Right atrium auricular region (tissue), 2 donors: ENCODE measurements around the gene COL4A4. TPM values are rescaled to one million over a fixed set of nuclear protein-coding genes. Genes with fewer than 3 reads are reported as not detected.

Source experiments
- DNase-seq: peaks from one replicate; pipeline ENCODE4 v3.0.0-alpha.2; 2019; ENCODE audit warnings: low spot score
- H3K27ac ChIP-seq, 2 donors: fragments of 200-600 bp; sonication (generic); 1 replicate in 1 of 2; 2 replicates in 1 of 2; pipeline ENCODE4 v1.5.1; 2016 to 2019
- H3K27me3 ChIP-seq, 2 donors: fragments of 200-600 bp; sonication (generic); one replicate each; pipeline versions ENCODE4 v1.5.1 to v1.6.0; 2017 to 2019
- H3K36me3 ChIP-seq: fragments of 200-600 bp; sonication (generic); one replicate; pipeline ENCODE4 v1.5.1; 2016
- H3K4me1 ChIP-seq, 2 donors: fragments of 200-600 bp; sonication (generic); one replicate each; pipeline versions ENCODE4 v1.5.1 to v1.6.0; 2017 to 2019
- H3K4me3 ChIP-seq, 2 donors: fragments of 200-600 bp; sonication (generic); 1 replicate in 1 of 2; 2 replicates in 1 of 2; pipeline ENCODE4 v1.5.1; 2017 to 2019; ENCODE audit warnings: mild to moderate bottlenecking in 1 of 2, moderate library complexity in 1 of 2
- H3K9me3 ChIP-seq, 2 donors: fragments of 200-600 bp; sonication (generic); one replicate each; pipeline ENCODE4 v1.5.1; 2019
- total RNA-seq, 2 donors: library from RNA; depleted of rRNA; stranded (reverse); fragments of >200 nt; gene quantifications; one replicate each; pipeline ENCODE4 v1.1.0, GENCODE V29; 2016
- TF ChIP-seq, protein P1 (sequence below), 2 donors: fragments of 200-600 bp; sonication (generic); IDR thresholded peaks; one replicate each; pipeline ENCODE4 v1.5.1; 2019; ENCODE audit warnings: antibody characterized with exemption in 2 of 2

COL4A4 gene
- total RNA-seq, 2 donors from 2014 or later, result 3.8 to 10.0 TPM

DNA sequence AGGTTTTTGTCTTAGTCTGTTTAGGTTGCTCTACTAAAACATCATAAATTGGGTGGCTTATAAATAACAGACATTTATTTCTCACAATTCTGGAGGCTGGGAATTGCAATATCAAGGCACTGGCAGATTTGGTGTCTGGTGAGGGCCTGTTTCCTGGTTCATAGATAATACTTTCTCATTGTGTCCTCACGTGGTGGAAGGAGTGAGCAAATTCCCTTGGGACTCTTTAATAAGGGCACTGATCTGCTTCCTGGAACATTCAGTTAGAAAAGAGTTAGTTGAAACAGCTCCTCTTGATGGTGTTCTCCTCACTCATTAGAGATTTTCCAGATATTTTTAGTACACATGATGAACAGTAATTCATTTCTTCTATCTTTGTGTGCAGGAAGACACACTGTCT is 22.7 kb upstream of the COL4A4 start:
- H3K36me3 ChIP-seq, result no peaks in the 10 kb centered on the region
- no peak for DNase-seq
- H3K4me3 ChIP-seq, result no peak overlapping the region
- H3K27ac ChIP-seq, result no peak overlapping the region
- H3K4me1 ChIP-seq, result peaks cover 0 to 21% of the 10 kb centered on the region in 2 donors
- H3K9me3 ChIP-seq, result no peaks in the 10 kb centered on the region
- TF ChIP-seq, protein P1, sequence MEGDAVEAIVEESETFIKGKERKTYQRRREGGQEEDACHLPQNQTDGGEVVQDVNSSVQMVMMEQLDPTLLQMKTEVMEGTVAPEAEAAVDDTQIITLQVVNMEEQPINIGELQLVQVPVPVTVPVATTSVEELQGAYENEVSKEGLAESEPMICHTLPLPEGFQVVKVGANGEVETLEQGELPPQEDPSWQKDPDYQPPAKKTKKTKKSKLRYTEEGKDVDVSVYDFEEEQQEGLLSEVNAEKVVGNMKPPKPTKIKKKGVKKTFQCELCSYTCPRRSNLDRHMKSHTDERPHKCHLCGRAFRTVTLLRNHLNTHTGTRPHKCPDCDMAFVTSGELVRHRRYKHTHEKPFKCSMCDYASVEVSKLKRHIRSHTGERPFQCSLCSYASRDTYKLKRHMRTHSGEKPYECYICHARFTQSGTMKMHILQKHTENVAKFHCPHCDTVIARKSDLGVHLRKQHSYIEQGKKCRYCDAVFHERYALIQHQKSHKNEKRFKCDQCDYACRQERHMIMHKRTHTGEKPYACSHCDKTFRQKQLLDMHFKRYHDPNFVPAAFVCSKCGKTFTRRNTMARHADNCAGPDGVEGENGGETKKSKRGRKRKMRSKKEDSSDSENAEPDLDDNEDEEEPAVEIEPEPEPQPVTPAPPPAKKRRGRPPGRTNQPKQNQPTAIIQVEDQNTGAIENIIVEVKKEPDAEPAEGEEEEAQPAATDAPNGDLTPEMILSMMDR (IDR thresholded peaks at IDR 0.05), result no peak
- no peaks in the 10 kb centered on the region for H3K27me3 ChIP-seq

DNA sequence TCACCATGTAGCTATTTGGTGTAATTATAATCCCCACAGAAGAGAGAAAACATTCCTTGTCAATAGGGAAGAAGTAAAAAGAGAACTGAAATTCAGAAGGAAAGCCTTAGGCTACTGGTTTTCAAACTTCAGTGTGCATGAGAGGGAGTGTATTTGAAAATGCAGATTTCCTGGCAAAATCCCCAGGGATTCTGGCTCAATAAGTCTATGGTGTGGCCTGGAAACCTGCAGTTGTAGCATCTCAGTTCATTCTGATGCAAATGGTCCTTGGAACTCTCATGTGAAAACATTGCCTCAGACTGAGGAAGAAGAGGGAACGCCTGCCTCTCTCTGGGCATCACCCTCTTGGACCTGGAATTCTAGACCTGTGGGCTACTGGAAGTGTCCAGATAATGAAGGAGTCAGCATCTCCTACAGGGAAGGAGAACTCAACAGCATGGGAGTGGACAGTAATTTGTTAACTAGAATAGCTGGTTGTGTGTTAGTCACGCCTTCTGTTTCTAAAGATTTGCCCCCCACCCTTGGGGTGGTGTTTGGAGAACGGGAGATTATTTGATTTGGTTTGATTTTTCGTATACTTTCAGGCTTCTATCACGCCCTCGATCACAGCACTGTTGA is 21.7 kb upstream of the COL4A4 start:
- peaks cover 0 to 21% of the 10 kb centered on the region in 2 donors for H3K4me1 ChIP-seq
- H3K27me3 ChIP-seq, result no peaks in the 10 kb centered on the region
- H3K9me3 ChIP-seq, result no peaks in the 10 kb centered on the region
- H3K4me3 ChIP-seq, result no peak overlapping the region
- no peak overlapping the region for H3K27ac ChIP-seq
- TF ChIP-seq, protein P1 (IDR thresholded peaks at IDR 0.05), result no peak
- no peak for DNase-seq
- no peaks in the 10 kb centered on the region for H3K36me3 ChIP-seq

DNA sequence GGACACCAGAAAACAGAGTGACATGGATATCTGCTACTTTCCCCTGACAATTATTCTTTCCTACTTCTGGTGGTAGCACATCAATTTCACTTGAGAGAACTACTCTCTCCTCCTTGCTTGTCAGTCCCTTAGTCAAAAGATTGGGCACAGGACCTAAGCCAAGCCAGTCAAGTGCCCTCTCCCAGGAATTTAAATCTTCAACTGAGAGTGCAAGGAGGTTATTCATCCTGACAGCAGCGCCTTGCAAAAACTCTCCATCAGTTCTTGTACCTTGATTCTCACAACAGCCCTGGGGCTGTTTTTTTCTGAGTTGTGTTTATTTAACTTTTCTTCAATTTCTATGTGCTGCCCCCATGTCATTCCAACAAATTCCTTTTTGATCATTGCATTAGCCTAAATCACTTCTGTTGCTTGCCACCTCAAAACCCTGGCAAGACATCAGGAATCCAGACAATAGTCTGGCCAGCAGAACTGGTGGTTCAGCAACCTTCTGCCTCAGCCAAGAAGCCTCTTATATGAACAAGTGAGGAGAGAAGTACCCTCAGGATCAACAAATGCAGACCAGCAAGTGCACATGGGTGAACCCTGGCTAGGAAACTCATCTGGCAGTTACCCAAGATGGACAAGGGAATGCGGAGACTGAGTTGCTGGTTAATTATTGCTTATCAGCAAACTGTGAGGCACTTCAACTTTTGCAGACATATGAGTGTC is 19.8 kb upstream of the COL4A4 start:
- Histone ChIP-seq H3K9me3 (no peaks in the 10 kb centered on the region), H3K4me1 (peaks cover 0 to 23% of the 10 kb centered on the region in 2 donors), H3K4me3 (no peak overlapping the region), H3K36me3 (no peaks in the 10 kb centered on the region), H3K27me3 (no peaks in the 10 kb centered on the region), H3K27ac (no peak overlapping the region)
- no peak for DNase-seq
- TF ChIP-seq, protein P1 (IDR thresholded peaks at IDR 0.05), result no peak

DNA sequence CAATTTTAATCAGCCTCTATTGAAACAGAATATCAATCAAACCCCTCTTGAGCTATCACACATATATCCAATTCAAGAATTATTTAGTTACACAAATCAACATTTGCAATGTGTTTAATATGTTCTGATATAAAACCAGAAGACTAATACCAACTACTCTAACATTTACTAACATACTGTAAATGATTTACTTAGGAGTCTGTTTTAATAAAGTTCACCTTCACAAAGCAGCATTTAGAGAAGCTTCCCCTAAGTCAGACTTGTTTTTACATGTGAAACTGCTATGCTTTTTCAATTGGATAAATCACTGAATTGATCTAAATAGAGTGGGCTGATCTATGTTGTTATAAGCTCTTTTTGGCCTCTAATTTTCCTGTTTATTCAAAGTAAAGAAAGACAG is 18.8 kb upstream of the COL4A4 start:
- peaks cover 0 to 14% of the 10 kb centered on the region in 2 donors for H3K4me1 ChIP-seq
- TF ChIP-seq, protein P1 (IDR thresholded peaks at IDR 0.05), result no peak
- no peaks in the 10 kb centered on the region for H3K27me3 ChIP-seq
- no peaks in the 10 kb centered on the region for H3K9me3 ChIP-seq
- DNase-seq, result no peak
- no peaks in the 10 kb centered on the region for H3K36me3 ChIP-seq
- no peak overlapping the region for H3K4me3 ChIP-seq
- no peak overlapping the region for H3K27ac ChIP-seq

DNA sequence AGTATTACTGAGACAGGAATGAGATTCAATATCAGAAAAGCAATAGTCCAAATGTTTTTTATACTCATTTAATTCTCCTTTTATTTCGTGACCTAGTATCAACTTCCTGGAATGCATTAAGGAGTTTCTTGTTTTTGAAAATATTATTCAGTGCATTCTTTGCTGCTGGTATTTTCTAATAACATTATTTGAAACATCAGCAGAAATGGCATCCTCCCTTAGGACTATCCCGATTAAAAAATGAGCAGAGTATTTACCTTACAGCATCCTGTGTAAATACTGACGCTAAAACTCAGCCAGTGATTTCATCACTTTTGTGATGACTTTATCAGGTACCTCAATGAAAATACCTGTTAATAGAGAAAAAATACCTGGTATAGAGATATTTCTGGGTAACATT is 16.8 kb upstream of the COL4A4 start:
- no peak overlapping the region for H3K4me3 ChIP-seq
- H3K9me3 ChIP-seq, result no peaks in the 10 kb centered on the region
- H3K36me3 ChIP-seq, result no peaks in the 10 kb centered on the region
- peak overlapping the region; percentile 52 to 73 for H3K27ac ChIP-seq
- TF ChIP-seq, protein P1 (IDR thresholded peaks at IDR 0.05), result no peak
- H3K4me1 ChIP-seq, result peaks cover 0 to 5% of the 10 kb centered on the region in 2 donors
- DNase-seq, result no peak
- H3K27me3 ChIP-seq, result no peaks in the 10 kb centered on the region
